Breast epithelium (tissue), 4 donors: ENCODE results near the gene GNAQ. TPM values are rescaled to one million over a fixed set of nuclear protein-coding genes. Genes with fewer than 3 reads are reported as not detected.

Source experiments
- DNase-seq, 2 donors: peaks; one replicate each; pipeline ENCODE4 v3.0.0-alpha.2; 2019; ENCODE audit warnings: low spot score in 2 of 2
- H3K27ac ChIP-seq, 2 donors: fragments of 200-600 bp; sonication (generic) in 1 of 2; one replicate each; pipeline ENCODE4 v1.5.1; 2016 to 2019; ENCODE audit warnings: mild to moderate bottlenecking in 1 of 2
- H3K27me3 ChIP-seq, 2 donors: fragments of 200-600 bp; sonication (generic) in 1 of 2; one replicate each; pipeline versions ENCODE4 v1.5.1 to v1.6.0; 2017 to 2019; ENCODE audit warnings: control low read depth in 1 of 2, mild to moderate bottlenecking in 1 of 2
- H3K36me3 ChIP-seq: fragments of 200-600 bp; one replicate; pipeline ENCODE4 v1.5.1; 2019
- H3K4me1 ChIP-seq, 2 donors: fragments of 200-600 bp; sonication (generic); one replicate each; pipeline ENCODE4 v1.5.1; 2016 to 2019; ENCODE audit warnings: control low read depth in 1 of 2
- H3K4me3 ChIP-seq, 3 donors: fragments of 200-600 bp; sonication (generic); 1 replicate in 2 of 3; 2 replicates in 1 of 3; pipeline ENCODE4 v1.5.1; 2016 to 2019; ENCODE audit warnings: mild to moderate bottlenecking in 3 of 3, moderate library complexity in 2 of 3
- H3K9me3 ChIP-seq, 2 donors: fragments of 200-600 bp; sonication (generic) in 1 of 2; one replicate each; pipeline ENCODE4 v1.5.1; 2016 to 2019; ENCODE audit warnings: control low read depth in 1 of 2
- POLR2A ChIP-seq: fragments of 450-650 bp; IDR thresholded peaks from one replicate; pipeline ENCODE4 v1.6.1; 2016; ENCODE audit warnings: antibody characterized with exemption, mild to moderate bottlenecking, moderate library complexity
- POLR2AphosphoS5 ChIP-seq, 3 donors: sonication (generic); formaldehyde crosslinking; IDR thresholded peaks; one replicate each; pipeline ENCODE4 v1.6.1; 2017; ENCODE audit warnings: antibody characterized with exemption in 3 of 3
- intact Hi-C: fragments of 100-400 bp; cut with DNase I; formaldehyde crosslinking; loops from one replicate; pipeline ENCODE4 v1.15.1; 2023; ENCODE audit warnings: low total_unique reads
- total RNA-seq, 3 donors: library from RNA; depleted of rRNA; stranded (reverse); fragments of >200 nt; gene quantifications; one replicate each; pipeline ENCODE4 v1.1.0, GENCODE V29; 2016
- TF ChIP-seq, protein P1 (sequence below), 3 donors: fragments of 450-650 bp; IDR thresholded peaks; one replicate each; pipeline ENCODE4 v1.5.1; 2016 to 2017; ENCODE audit warnings: antibody characterized with exemption in 3 of 3, mild to moderate bottlenecking in 3 of 3, moderate library complexity in 3 of 3

GNAQ gene
- total RNA-seq, 3 donors from 2014 or later: 39.0 to 49.3 (median 47.2) TPM

DNA sequence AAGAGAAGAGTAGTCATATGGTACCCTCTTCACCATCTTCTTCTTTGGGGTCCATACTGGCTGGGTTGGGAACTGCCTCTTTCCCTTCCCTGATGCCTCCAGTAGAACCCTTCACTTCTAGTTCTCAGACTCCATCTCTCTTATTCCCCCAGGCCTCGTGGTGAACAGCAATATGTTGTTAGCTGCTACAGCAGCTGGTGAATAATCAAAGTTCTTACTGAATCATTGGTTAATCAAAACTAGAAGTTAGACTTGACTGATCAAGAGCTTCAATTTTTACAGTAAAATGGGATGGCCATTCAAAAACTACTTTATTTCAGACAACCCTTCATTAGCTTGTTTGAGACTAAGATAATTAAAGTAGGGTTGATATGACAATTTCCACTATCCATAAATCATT, 192.6 kb downstream of the GNAQ start:
- no peak overlapping the region for H3K4me3 ChIP-seq
- H3K27ac ChIP-seq: peak overlapping the region; percentile 20 to 70
- H3K4me1 ChIP-seq: peaks cover 0 to 10% of the 10 kb centered on the region in 2 donors
- H3K36me3 ChIP-seq: no peaks in the 10 kb centered on the region
- no peaks in the 10 kb centered on the region for H3K27me3 ChIP-seq
- no peak for DNase-seq
- no peaks in the 10 kb centered on the region for H3K9me3 ChIP-seq
- intact Hi-C loops: no loop called here
- no peak for TF ChIP-seq POLR2A
- TF ChIP-seq POLR2AphosphoS5 (IDR thresholded peaks at IDR 0.05): no peak
- TF ChIP-seq, protein P1, sequence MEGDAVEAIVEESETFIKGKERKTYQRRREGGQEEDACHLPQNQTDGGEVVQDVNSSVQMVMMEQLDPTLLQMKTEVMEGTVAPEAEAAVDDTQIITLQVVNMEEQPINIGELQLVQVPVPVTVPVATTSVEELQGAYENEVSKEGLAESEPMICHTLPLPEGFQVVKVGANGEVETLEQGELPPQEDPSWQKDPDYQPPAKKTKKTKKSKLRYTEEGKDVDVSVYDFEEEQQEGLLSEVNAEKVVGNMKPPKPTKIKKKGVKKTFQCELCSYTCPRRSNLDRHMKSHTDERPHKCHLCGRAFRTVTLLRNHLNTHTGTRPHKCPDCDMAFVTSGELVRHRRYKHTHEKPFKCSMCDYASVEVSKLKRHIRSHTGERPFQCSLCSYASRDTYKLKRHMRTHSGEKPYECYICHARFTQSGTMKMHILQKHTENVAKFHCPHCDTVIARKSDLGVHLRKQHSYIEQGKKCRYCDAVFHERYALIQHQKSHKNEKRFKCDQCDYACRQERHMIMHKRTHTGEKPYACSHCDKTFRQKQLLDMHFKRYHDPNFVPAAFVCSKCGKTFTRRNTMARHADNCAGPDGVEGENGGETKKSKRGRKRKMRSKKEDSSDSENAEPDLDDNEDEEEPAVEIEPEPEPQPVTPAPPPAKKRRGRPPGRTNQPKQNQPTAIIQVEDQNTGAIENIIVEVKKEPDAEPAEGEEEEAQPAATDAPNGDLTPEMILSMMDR (IDR thresholded peaks at IDR 0.05): no peak

DNA sequence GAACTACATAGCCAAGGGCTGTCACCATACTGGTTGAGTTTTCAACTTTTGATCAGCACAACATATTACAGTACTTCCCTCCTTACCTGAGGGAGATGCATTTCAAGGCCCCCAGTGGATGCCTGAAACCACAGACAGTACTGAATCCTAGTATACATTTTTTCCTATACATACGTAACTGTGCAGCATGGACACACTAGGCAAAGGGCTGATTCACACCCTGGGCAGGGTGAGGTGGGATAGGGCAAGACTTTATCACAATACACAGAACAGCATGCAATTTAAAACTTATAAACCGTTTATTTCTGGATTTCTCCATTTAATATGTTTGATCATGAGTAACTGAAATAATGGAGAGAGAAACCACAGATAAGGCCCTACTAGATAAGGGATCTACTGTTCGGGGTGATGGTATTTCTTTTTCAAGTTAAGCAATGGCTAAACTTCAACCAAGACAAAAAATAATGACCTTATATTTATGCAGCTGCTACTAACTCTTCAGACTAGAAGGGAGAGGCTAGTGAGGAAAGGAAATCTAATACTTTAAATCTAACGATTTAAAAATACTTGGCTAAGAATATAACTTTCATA, 196.6 kb downstream of the GNAQ start:
- no peak for TF ChIP-seq POLR2A
- TF ChIP-seq POLR2AphosphoS5 (IDR thresholded peaks at IDR 0.05): no peak
- Histone ChIP-seq H3K27me3 (no peaks in the 10 kb centered on the region), H3K4me1 (peaks cover 0 to 4% of the 10 kb centered on the region in 2 donors), H3K36me3 (no peaks in the 10 kb centered on the region), H3K27ac (no peak overlapping the region), H3K4me3 (no peak overlapping the region), H3K9me3 (no peaks in the 10 kb centered on the region)
- intact Hi-C loops: no loop called here
- no peak for DNase-seq

DNA sequence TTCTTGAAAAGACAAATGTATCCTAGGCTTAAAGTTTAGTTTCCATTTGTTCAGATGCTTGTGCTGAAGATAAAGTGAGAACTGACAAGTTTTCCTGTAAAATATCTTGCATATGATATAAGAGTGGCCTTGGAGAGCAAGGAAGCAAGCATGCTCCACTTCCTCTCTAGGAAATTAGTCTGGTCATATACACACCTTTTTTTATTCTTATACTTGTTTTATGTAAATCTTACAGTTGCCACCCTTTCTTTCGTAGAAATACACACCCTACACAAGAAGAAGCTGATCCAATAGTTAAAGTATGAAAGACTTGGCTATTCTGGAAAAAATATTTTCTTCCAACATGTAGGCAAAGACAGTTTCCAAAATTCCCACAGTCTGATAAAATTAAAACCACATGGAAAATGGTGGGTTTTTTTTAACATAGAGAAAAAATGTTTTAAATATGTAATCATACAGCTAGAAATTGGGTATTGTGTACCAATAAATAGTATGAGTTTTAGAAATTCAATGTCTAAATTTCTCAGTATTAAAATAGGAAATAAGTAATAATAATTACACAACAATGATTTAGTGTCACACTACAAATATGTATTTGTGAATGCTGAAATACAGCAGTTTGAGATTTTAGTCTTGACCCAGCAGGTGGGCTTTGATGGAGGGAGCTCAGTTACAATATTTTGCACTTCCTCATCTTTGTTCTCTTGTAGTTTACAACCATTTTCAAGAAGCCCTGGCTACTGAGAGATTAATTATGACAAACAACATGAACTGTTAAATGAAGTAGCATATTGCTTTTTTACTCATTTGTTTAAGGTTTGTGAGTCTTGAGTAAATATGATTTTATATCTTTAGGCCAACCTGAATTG, 197.8 kb downstream of the GNAQ start:
- TF ChIP-seq, protein P1 (IDR thresholded peaks at IDR 0.05): no peak
- TF ChIP-seq POLR2AphosphoS5 (IDR thresholded peaks at IDR 0.05): no peak
- TF ChIP-seq POLR2A: no peak
- no peaks in the 10 kb centered on the region for H3K36me3 ChIP-seq
- DNase-seq: no peak
- no peaks in the 10 kb centered on the region for H3K4me1 ChIP-seq
- H3K27ac ChIP-seq: no peak overlapping the region
- H3K9me3 ChIP-seq: no peaks in the 10 kb centered on the region
- no peaks in the 10 kb centered on the region for H3K27me3 ChIP-seq
- intact Hi-C loops: no loop called here
- H3K4me3 ChIP-seq: no peak overlapping the region

DNA sequence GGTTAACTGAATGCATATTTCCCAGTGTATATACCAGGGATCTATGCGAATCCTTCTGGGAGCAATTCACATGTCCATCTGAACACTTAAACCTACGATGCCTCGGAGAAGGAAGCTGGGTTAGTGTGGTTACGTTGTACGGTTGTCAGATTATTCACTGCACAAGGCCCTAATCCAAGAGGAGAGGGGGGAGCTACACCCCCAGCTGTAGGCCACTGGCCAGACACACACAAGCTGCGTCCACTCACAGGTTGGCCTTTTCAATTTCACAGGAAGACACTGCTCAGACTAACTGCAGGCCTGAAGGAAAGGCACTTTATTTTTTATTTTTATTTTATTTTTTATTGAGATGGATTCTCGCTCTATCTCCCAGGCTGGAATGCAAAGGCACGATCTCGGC, 199.0 kb downstream of the GNAQ start:
- intact Hi-C loops: no loop called here
- no peaks in the 10 kb centered on the region for H3K27me3 ChIP-seq
- H3K27ac ChIP-seq: no peak overlapping the region

DNA sequence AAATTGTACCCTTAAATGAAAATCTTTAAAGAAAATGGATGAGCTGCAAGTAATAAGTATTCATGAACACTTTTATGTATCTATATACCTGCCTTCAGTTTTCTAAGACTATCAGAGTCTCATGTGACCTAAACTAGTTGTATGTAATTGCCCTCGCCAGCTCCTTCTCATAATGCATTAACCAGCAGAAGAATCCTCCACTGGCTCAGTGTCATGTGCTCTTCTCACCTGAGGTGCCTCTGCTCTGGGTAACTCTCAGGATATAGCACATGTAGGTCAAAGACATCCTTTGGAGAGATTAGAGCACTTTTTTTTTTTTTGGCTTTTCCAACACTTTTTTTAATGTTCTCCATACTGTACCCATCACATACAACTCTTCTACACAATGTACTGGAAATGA, 199.8 kb downstream of the GNAQ start:
- Histone ChIP-seq H3K36me3 (no peaks in the 10 kb centered on the region), H3K9me3 (no peaks in the 10 kb centered on the region), H3K27ac (no peak overlapping the region), H3K27me3 (no peaks in the 10 kb centered on the region), H3K4me1 (no peaks in the 10 kb centered on the region), H3K4me3 (no peak overlapping the region)
- no peak for DNase-seq
- TF ChIP-seq POLR2AphosphoS5 (IDR thresholded peaks at IDR 0.05): no peak
- intact Hi-C loops: no loop called here

More for the DNA sequence above, 199.0 kb downstream of the GNAQ start:
- Histone ChIP-seq H3K36me3 (no peaks in the 10 kb centered on the region), H3K4me3 (no peak overlapping the region), H3K4me1 (no peaks in the 10 kb centered on the region), H3K9me3 (no peaks in the 10 kb centered on the region)
- TF ChIP-seq, protein P1 (IDR thresholded peaks at IDR 0.05): no peak
- TF ChIP-seq POLR2A (no peak), POLR2AphosphoS5 (IDR thresholded peaks at IDR 0.05) (no peak)
- DNase-seq: no peak

DNA sequence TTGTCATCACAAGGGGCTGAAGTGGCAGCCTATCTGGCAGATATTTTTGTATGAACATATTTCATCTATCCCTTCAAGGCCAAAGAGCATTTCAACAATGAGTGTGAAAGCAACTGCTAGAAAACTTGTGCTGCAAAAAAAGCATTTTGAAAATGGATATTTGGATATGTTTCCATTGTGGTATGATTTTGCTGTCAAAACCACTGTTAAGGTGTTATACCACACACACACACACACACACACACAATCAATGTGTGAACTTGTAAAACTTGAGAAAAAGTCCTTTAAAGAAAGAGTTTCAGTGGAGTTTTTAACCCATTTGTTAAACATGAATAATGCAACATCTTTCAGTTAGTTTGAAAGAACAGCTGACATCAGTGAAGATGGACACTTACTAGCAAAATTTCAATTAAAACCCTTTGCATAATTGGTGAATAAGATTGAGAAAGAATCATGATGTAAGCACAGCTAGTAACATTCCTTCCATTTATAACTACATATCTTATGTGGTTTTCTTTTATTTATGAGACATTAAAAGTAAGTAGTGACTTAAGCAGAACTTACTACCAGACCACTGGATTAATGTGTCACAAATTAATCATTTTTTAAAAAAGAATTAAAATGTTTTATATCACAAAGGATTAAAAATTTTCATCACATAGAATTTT, 200.9 kb downstream of the GNAQ start:
- no peaks in the 10 kb centered on the region for H3K9me3 ChIP-seq
- intact Hi-C loops: no loop called here
- H3K27ac ChIP-seq: no peak overlapping the region
- no peak overlapping the region for H3K4me3 ChIP-seq
- no peak for DNase-seq
- H3K4me1 ChIP-seq: no peaks in the 10 kb centered on the region
- no peaks in the 10 kb centered on the region for H3K36me3 ChIP-seq
- H3K27me3 ChIP-seq: no peaks in the 10 kb centered on the region
- TF ChIP-seq, protein P1 (IDR thresholded peaks at IDR 0.05): no peak
- TF ChIP-seq POLR2AphosphoS5 (IDR thresholded peaks at IDR 0.05): no peak
- TF ChIP-seq POLR2A: no peak
